Measurements from ENCODE around the gene PDE8B. TPM values are rescaled to one million over a fixed set of nuclear protein-coding genes. Genes with fewer than 3 reads are reported as not detected.
A peak's percentile ranks its signal among the peaks of the same experiment; 100 is the strongest.

The PDE8B gene
- total RNA-seq, 1 donor from 2014 or later: 2.9 TPM

DNA sequence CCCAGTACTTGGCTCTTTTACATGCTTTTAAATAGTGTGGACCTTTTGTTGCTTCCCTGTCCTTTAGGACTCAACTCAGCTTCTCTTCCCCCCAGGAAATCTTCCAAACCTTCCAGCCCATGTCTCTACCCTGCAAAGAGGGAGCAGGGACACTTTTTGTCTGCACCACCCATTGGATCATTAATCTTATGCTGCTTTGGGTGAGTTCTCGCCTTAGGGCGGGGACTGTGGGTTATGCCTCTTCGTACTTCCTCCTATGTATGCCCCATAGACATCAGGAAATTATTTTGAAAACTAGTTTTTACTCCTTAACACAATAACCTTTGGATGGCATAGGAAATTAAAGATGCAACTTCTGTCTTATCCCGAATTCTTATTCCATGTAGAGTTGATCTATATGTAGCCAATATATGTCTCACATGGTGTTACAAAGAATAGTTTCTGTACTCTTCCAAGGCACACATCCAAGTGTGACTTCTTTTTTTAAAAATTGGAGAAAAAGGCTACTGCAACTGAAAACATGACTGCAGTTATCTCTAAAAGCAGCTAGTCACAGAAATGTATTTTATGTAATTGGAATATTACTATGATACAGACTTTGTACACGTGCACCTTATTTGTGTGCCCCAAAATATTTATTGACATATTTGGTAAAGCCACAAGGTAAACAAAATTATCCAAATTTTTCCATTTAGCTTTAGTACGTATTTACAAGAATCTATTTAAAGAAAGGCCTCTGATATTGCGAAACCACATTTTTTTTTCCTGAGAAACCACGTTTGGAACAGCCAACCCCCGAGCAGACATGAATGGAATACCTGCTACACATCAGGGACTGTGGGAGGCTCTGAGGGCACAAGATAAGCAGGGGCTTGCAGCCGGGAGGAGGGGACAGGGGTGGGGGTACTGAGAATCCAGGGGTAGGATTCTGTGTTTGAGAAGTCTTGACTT, 148.1 kb downstream of the PDE8B start:
- no peak overlapping the region for H3K4me3 Mint-ChIP-seq

DNA sequence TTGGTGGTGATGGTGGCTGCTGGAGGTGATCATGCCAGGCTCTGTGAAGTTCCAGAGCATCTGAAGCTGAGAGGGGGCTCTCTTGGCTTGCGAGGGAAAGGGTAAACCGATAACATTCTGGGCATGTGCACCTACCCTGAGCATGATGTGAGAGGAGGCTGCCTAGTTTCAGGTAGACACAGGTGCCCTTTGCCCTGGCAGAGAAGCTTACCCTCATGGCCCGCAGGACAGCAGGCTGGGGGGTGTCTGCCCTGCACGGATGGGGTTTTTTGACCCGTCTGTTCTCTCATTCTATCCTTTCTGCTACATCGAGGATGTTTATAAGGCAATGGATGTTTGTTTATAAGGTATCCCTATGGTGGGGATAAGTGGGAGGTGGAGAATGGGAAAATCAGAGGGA, 148.8 kb downstream of the PDE8B start:
- H3K4me1 Mint-ChIP-seq: peaks cover 14% of the 10 kb centered on the region
- TF ChIP-seq CTCF (IDR thresholded peaks at IDR 0.05; ENCODE audit: unreplicated experiment): no peak
- no peaks in the 10 kb centered on the region for H3K9me3 Mint-ChIP-seq
- no peak overlapping the region for H3K4me3 Mint-ChIP-seq
- H3K36me3 Mint-ChIP-seq: no peaks in the 10 kb centered on the region
- H3K27me3 Mint-ChIP-seq (ENCODE audit: low read depth): peaks cover 1% of the 10 kb centered on the region
- H3K27ac Mint-ChIP-seq: peak overlapping the region; percentile 34
- no peak for DNase-seq (ENCODE audit: low spot score in 2 of 2, unreplicated experiment in 2 of 2)

More for the DNA sequence above, 148.1 kb downstream of the PDE8B start:
- no peak for DNase-seq (ENCODE audit: low spot score in 2 of 2, unreplicated experiment in 2 of 2)
- H3K27ac Mint-ChIP-seq: peak overlapping the region; percentile 34
- peaks cover 14% of the 10 kb centered on the region for H3K4me1 Mint-ChIP-seq
- peaks cover 1% of the 10 kb centered on the region for H3K27me3 Mint-ChIP-seq (ENCODE audit: low read depth)
- no peak for TF ChIP-seq CTCF (IDR thresholded peaks at IDR 0.05; ENCODE audit: unreplicated experiment)
- H3K9me3 Mint-ChIP-seq: no peaks in the 10 kb centered on the region
- no peaks in the 10 kb centered on the region for H3K36me3 Mint-ChIP-seq

DNA sequence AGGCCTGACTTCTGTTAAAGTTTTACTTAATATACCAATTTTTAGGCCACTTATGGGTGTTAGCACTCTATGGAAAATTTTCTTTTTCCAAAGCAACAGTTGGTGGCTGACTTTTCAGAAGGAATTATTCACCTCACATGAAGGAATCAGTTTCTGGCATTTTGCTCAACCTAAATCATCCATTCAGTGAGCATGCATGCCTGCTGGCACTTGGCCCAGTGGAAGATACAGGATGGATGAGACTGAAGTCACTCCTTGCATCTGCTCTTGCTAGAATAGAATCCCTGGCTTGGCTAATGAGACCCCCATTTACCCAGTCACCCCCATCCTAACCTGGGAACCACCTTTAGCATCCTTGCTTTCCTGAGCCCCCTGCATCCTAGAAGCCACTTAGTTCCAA, 149.9 kb downstream of the PDE8B start:
- no peak for TF ChIP-seq CTCF (IDR thresholded peaks at IDR 0.05; ENCODE audit: unreplicated experiment)
- no peaks in the 10 kb centered on the region for H3K9me3 Mint-ChIP-seq
- H3K36me3 Mint-ChIP-seq: no peaks in the 10 kb centered on the region
- H3K27ac Mint-ChIP-seq: no peak overlapping the region
- DNase-seq (ENCODE audit: low spot score in 2 of 2, unreplicated experiment in 2 of 2): no peak
- H3K4me1 Mint-ChIP-seq: peaks cover 14% of the 10 kb centered on the region
- no peaks in the 10 kb centered on the region for H3K27me3 Mint-ChIP-seq (ENCODE audit: low read depth)
- no peak overlapping the region for H3K4me3 Mint-ChIP-seq

- no peak for DNase-seq (ENCODE audit: low spot score in 2 of 2, unreplicated experiment in 2 of 2)
- no peak for TF ChIP-seq CTCF (IDR thresholded peaks at IDR 0.05; ENCODE audit: unreplicated experiment)
- no peaks in the 10 kb centered on the region for H3K36me3 Mint-ChIP-seq
- no peak overlapping the region for H3K27ac Mint-ChIP-seq
- peaks cover 14% of the 10 kb centered on the region for H3K4me1 Mint-ChIP-seq
- no peaks in the 10 kb centered on the region for H3K9me3 Mint-ChIP-seq
- no peaks in the 10 kb centered on the region for H3K27me3 Mint-ChIP-seq (ENCODE audit: low read depth)
- H3K4me3 Mint-ChIP-seq: no peak overlapping the region
Observed at GRCh38 chr5:77360973-77361372, 150.5 kb downstream of the PDE8B start.

DNA sequence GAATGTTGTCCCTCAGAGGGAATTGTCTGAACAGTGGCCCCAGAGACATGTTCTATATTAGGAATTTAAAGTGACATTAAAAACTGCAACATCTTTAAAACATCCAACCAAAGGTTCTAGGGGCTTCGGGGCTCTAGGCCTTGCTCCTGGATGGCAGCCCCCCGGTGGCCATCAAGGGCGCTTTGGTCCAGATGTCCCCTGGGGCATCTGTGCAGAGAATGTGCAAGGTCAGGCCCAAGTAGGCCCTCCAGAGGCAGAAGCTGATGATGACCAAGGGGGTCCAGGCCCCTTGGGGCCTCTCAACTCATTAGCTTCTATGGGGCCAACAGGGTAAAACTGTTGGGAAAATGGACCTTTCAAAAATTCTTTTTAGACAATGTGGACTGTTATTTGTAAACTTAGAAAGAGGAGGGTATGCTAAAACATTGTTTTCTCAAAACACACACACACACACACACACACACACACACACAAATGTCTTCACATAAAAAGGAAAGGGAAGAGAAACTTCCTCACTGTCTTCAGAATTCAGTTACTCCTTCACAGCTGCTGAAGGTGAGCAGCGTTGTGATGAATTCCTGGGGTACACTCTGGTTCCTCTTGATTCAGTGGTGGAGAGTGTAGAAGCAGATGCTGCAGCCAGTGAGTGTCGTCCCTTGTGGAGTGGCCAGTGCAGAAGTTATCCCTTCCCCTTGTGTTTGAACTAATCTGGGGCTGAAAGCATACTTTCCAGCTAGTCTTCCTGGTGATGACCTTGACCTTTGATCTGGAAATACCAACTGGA, 156.4 kb downstream of the PDE8B start:
- Mint-ChIP-seq H3K27me3 (ENCODE audit: low read depth) (no peaks in the 10 kb centered on the region), H3K4me1 (no peaks in the 10 kb centered on the region), H3K4me3 (no peak overlapping the region), H3K27ac (no peak overlapping the region), H3K9me3 (no peaks in the 10 kb centered on the region), H3K36me3 (no peaks in the 10 kb centered on the region)
- DNase-seq (ENCODE audit: low spot score in 2 of 2, unreplicated experiment in 2 of 2): no peak
- TF ChIP-seq CTCF (IDR thresholded peaks at IDR 0.05; ENCODE audit: unreplicated experiment): no peak

Measured in mesothelial cell of epicardium (in vitro differentiated cells).